Epidermal melanocyte (primary cell): ENCODE results near the gene PIGC.

Source experiments
- DNase-seq: peaks from one replicate; pipeline ENCODE4 v3.0.0; 2011; ENCODE audit warnings: low spot score; ENCODE audit not compliant: insufficient read length

The PIGC gene

GRCh38 chr1:172398970-172399755 lies 44.7 kb downstream of the PIGC start:
- peak; percentile 81 for DNase-seq

- DNase-seq = no peak
These were observed 45.7 kb downstream of the PIGC start for GRCh38 chr1:172398193-172398592.

GRCh38 chr1:172397633-172398032 lies 46.2 kb downstream of the PIGC start:
- no peak for DNase-seq

- no peak for DNase-seq
These were observed 46.6 kb downstream of the PIGC start for GRCh38 chr1:172397221-172397620.

GRCh38 chr1:172395576-172395975 lies 48.3 kb downstream of the PIGC start:
- no peak for DNase-seq

GRCh38 chr1:172394811-172395210 lies 49.1 kb downstream of the PIGC start:
- no peak for DNase-seq

GRCh38 chr1:172394141-172394751 lies 49.6 kb downstream of the PIGC start:
- no peak for DNase-seq

GRCh38 chr1:172393354-172393753 lies 50.5 kb downstream of the PIGC start:
- DNase-seq = no peak

- no peak for DNase-seq
These were observed 51.9 kb downstream of the PIGC start for GRCh38 chr1:172391976-172392375.
